Activated naive CD4-positive, alpha-beta T cell treated with anti-CD3 and anti-CD28 coated beads, Interleukin-2, amount 10 ng/mL, durations not matched to agents 7 days and 5 days (primary cell): ENCODE results near the gene HHATL.
A peak's percentile ranks its signal among the peaks of the same experiment; 100 is the strongest.

Source experiments
- CTCF ChIA-PET: fragments of 350-600 bp; sonication (Branson Sonifier 250); formaldehyde crosslinking; loops from one replicate; lab custom pipeline; 2021; ENCODE audit warnings: antibody characterized with exemption; lab: Charles Lee
- DNase-seq: peaks from one replicate; pipeline ENCODE4 v3.0.0-alpha.2; 2020
- H3K27ac Mint-ChIP-seq: one replicate; pipeline ENCODE4 v1.8.0; 2021; ENCODE audit warnings: mild to moderate bottlenecking, moderate library complexity, mixed read lengths
- H3K27me3 Mint-ChIP-seq: one replicate; pipeline ENCODE4 v1.8.0; 2021; ENCODE audit warnings: mild to moderate bottlenecking, mixed read lengths
- H3K36me3 Mint-ChIP-seq: one replicate; pipeline ENCODE4 v1.8.0; 2021; ENCODE audit warnings: mixed read lengths
- H3K4me1 Mint-ChIP-seq: one replicate; pipeline ENCODE4 v1.8.0; 2021; ENCODE audit warnings: mixed read lengths
- H3K4me3 Mint-ChIP-seq: one replicate; pipeline ENCODE4 v1.8.0; 2021; ENCODE audit warnings: mild to moderate bottlenecking, moderate library complexity, mixed read lengths
- H3K9me3 Mint-ChIP-seq: one replicate; pipeline ENCODE4 v1.8.0; 2021; ENCODE audit warnings: mixed read lengths

The HHATL gene

DNA sequence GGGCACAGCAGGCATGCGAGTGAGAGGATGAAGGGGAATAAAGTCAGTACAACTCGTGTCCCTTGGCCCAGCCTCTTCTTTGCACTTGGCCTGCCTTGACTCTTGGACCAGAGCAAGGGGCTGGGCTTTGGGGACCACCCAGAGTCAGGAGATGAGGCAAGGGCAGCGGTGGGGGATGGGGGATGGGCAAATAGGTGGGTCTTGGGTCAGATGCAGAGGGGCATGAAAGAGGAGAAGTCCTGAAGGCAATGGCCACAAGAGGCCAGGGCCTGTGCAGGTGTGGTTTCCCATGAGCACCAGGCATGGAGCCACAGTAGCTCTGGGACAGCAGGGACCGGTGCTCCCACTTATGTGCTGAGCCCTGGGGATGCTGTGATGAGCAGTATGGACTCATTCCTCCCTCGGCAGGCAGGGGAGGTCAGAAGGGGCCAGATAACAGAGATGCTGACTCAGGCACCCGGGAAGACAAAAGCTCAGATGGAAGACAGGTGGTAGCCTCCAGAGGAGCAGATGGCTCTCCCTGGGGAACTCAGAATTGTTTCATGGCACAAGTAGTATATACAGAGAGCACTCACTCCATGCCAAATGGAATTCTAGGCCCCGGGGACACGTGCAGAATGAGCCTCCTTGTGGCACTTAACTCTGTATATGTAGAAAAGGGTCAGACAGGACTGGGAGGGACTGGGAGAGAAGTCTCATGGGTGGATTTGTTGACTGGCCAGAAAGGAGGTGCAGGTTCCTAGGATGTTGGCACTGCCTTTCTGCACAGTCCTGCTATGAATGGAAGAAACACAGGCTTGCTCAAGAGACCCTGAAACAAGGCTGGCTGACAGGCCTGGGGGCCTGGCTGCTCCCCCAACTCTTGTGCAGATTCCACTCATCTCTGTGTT lies 34.8 kb downstream of the HHATL start:
- no peak overlapping the region for H3K27ac Mint-ChIP-seq
- peaks cover 2% of the 10 kb centered on the region for H3K9me3 Mint-ChIP-seq
- H3K36me3 Mint-ChIP-seq: no peaks in the 10 kb centered on the region
- CTCF ChIA-PET: no interaction called here
- no peaks in the 10 kb centered on the region for H3K4me1 Mint-ChIP-seq
- peaks cover 25% of the 10 kb centered on the region for H3K27me3 Mint-ChIP-seq
- no peak for DNase-seq
- no peak overlapping the region for H3K4me3 Mint-ChIP-seq

- H3K4me3 Mint-ChIP-seq: no peak overlapping the region
- no peak for DNase-seq
- peaks cover 25% of the 10 kb centered on the region for H3K27me3 Mint-ChIP-seq
- H3K9me3 Mint-ChIP-seq: peaks cover 2% of the 10 kb centered on the region
- H3K4me1 Mint-ChIP-seq: no peaks in the 10 kb centered on the region
- CTCF ChIA-PET: no interaction called here
- H3K27ac Mint-ChIP-seq: peak overlapping the region; percentile 33
- no peaks in the 10 kb centered on the region for H3K36me3 Mint-ChIP-seq
Observed at GRCh38 chr3:42667096-42667522, 35.5 kb downstream of the HHATL start.

GRCh38 chr3:42666577-42666998 lies 36.0 kb downstream of the HHATL start:
- Mint-ChIP-seq H3K27me3 (peaks cover 25% of the 10 kb centered on the region), H3K4me1 (no peaks in the 10 kb centered on the region), H3K36me3 (no peaks in the 10 kb centered on the region), H3K4me3 (no peak overlapping the region), H3K9me3 (peaks cover 2% of the 10 kb centered on the region), H3K27ac (no peak overlapping the region)
- DNase-seq: no peak
- CTCF ChIA-PET: no interaction called here

DNA sequence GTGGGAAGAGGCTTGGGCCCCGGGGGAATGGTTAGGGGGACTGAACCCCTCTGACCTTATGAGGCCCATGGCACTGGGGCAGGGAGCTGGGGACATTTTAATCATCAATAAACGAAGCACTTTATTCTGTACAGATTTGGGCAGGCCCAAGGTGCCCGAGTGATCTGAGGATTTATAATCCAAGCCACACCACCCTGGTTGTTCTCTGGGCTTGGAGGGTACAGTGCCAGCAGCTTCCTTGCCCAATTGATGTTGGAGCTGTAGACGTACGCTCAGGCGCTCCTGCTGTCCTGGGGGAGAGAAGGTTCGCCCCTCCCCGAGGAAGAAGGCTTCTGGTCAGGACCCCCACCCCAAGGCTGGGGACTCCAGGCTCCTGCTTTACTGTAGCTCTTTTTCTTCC lies 36.6 kb downstream of the HHATL start:
- CTCF ChIA-PET: interaction anchor here (1.1 kb wide), 1 partner anchor 84 kb away, joined by 3 read pairs; no protein-coding TSS in a partner anchor
- Mint-ChIP-seq H3K4me3 (no peak overlapping the region), H3K27me3 (peaks cover 25% of the 10 kb centered on the region), H3K4me1 (no peaks in the 10 kb centered on the region), H3K36me3 (no peaks in the 10 kb centered on the region), H3K27ac (no peak overlapping the region), H3K9me3 (peaks cover 2% of the 10 kb centered on the region)
- DNase-seq: no peak

DNA sequence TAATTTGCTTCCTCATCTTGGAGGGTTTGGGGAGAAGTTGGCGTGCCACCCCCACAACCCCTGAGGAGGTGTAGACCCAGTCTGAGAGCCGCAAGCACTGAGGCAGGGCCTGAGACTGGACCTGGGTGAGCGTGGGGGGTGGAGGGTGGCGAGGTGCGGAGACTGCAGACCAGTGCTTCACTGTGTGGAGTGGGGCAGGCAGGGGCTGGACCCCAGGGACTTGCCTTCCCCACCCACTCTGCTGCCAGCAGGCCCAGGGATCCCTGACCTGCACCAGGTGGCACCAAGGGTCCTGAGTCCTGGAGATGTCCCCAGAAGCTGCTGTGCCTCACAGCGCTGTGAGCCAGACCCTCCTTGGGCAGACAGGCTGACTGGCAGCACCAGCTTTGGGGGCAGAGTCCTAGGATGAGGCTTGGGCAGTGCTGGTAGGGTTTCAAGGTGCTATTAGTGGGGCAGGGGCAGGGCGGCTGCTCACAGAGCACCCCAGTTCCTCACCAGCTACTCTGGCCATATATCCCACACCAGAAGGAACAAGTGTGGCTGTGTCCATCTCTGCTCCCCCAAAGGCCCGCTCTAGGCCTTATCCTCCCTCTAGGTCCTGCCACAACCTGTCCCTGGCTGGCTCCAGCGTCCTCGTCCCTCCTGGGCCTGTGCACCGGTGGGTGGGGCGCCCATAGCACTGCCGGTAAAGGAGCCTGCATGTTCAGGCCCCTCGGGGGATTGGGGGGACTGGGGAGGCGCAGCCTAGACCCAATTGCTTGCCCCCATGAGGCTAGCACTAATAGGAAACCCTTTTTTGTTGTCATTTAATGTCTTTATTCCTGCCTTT lies 37.3 kb downstream of the HHATL start:
- no peaks in the 10 kb centered on the region for H3K4me1 Mint-ChIP-seq
- H3K27ac Mint-ChIP-seq: no peak overlapping the region
- peaks cover 25% of the 10 kb centered on the region for H3K27me3 Mint-ChIP-seq
- no peak for DNase-seq
- peaks cover 2% of the 10 kb centered on the region for H3K9me3 Mint-ChIP-seq
- no peaks in the 10 kb centered on the region for H3K36me3 Mint-ChIP-seq
- CTCF ChIA-PET: interaction anchor here (1.1 kb wide), 1 partner anchor 85 kb away, joined by 3 read pairs; no protein-coding TSS in a partner anchor
- H3K4me3 Mint-ChIP-seq: no peak overlapping the region

- CTCF ChIA-PET: no interaction called here
- Mint-ChIP-seq H3K4me1 (no peaks in the 10 kb centered on the region), H3K27ac (no peak overlapping the region), H3K4me3 (no peak overlapping the region), H3K27me3 (peaks cover 19% of the 10 kb centered on the region), H3K36me3 (no peaks in the 10 kb centered on the region), H3K9me3 (peaks cover 2% of the 10 kb centered on the region)
- DNase-seq: no peak
Observed at GRCh38 chr3:42664438-42664803, 38.2 kb downstream of the HHATL start.

GRCh38 chr3:42663581-42664437 lies 38.8 kb downstream of the HHATL start:
- Mint-ChIP-seq H3K27me3 (peaks cover 14% of the 10 kb centered on the region), H3K27ac (no peak overlapping the region), H3K4me1 (no peaks in the 10 kb centered on the region), H3K9me3 (peaks cover under 1% of the 10 kb centered on the region), H3K36me3 (no peaks in the 10 kb centered on the region), H3K4me3 (no peak overlapping the region)
- no peak for DNase-seq
- CTCF ChIA-PET: no interaction called here

GRCh38 chr3:42662813-42663535 lies 39.6 kb downstream of the HHATL start:
- H3K27me3 Mint-ChIP-seq: peaks cover 12% of the 10 kb centered on the region
- CTCF ChIA-PET: no interaction called here
- no peaks in the 10 kb centered on the region for H3K4me1 Mint-ChIP-seq
- no peak overlapping the region for H3K27ac Mint-ChIP-seq
- DNase-seq: no peak
- no peaks in the 10 kb centered on the region for H3K9me3 Mint-ChIP-seq
- no peaks in the 10 kb centered on the region for H3K36me3 Mint-ChIP-seq
- H3K4me3 Mint-ChIP-seq: no peak overlapping the region

DNA sequence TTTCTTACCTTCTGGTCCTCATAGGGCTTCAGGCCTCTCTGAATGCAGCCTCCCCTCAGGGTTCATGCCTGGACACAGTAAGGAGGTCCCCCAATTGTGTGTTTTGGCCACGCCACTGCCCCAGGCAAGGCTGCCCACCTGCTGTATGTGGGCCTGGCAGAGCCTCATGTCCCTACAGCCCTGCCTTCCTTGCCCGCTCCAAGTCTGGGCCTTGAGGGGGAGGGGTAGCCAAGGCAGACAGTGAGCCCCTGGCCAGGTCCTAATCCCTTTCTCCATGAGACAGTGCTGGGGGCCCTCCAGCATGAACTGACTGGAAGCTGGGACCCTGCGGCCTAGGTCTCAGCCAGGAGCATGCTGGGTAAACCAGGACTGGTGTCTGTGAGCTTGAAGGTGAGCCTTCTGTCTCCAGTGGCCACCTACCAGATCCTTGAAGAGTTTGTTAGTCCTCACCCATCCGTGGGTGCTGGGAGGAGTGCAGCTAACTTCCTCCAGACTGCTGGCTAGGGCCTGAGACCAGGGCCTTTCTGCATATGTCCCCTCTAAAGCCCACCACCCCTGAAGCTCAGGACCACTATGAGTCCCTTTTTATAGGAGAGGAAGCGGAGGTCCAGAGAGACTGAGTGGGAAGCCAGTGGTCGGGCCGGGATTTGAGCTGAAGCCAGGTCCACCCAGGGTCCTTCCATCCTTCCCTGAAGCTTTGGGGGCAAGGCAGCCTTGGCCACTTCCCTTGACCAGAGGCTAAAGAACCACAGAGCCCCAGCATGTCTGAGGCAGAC lies 40.4 kb downstream of the HHATL start:
- Mint-ChIP-seq H3K4me1 (no peaks in the 10 kb centered on the region), H3K27me3 (peaks cover 7% of the 10 kb centered on the region), H3K36me3 (no peaks in the 10 kb centered on the region), H3K27ac (no peak overlapping the region), H3K4me3 (no peak overlapping the region), H3K9me3 (no peaks in the 10 kb centered on the region)
- CTCF ChIA-PET: interaction anchor here (1.1 to 1.8 kb wide), 3 partner anchors 13 to 89 kb away, joined by 3 to 5 read pairs (median 3); no protein-coding TSS in a partner anchor
- no peak for DNase-seq

GRCh38 chr3:42661593-42662022 lies 41.0 kb downstream of the HHATL start:
- no peak for DNase-seq
- CTCF ChIA-PET: interaction anchor here (0.8 to 1.8 kb wide), 7 partner anchors 10 to 94 kb away, joined by 3 to 6 read pairs (median 5); no protein-coding TSS in a partner anchor
- H3K36me3 Mint-ChIP-seq: no peaks in the 10 kb centered on the region

GRCh38 chr3:42660898-42661297 lies 41.7 kb downstream of the HHATL start:
- Mint-ChIP-seq H3K36me3 (no peaks in the 10 kb centered on the region), H3K4me3 (no peak overlapping the region), H3K9me3 (no peaks in the 10 kb centered on the region), H3K27ac (no peak overlapping the region), H3K27me3 (peaks cover under 1% of the 10 kb centered on the region), H3K4me1 (no peaks in the 10 kb centered on the region)
- CTCF ChIA-PET: interaction anchor here (0.8 to 1.8 kb wide), 7 partner anchors 9 to 95 kb away, joined by 3 to 6 read pairs (median 5); no protein-coding TSS in a partner anchor
- peak; percentile 46 for DNase-seq

More at GRCh38 chr3:42661593-42662022, 41.0 kb downstream of the HHATL start:
- Mint-ChIP-seq H3K9me3 (no peaks in the 10 kb centered on the region), H3K27me3 (peaks cover 4% of the 10 kb centered on the region), H3K4me1 (no peaks in the 10 kb centered on the region), H3K4me3 (no peak overlapping the region), H3K27ac (no peak overlapping the region)

GRCh38 chr3:42660131-42660715 lies 42.4 kb downstream of the HHATL start:
- Mint-ChIP-seq H3K27me3 (peaks cover 7% of the 10 kb centered on the region), H3K27ac (no peak overlapping the region), H3K4me3 (no peak overlapping the region), H3K9me3 (no peaks in the 10 kb centered on the region), H3K4me1 (no peaks in the 10 kb centered on the region), H3K36me3 (no peaks in the 10 kb centered on the region)
- CTCF ChIA-PET: interaction anchor here (1.4 to 1.8 kb wide), 3 partner anchors 8 to 91 kb away, joined by 5 to 6 read pairs (median 5); no protein-coding TSS in a partner anchor
- DNase-seq: no peak
